Neuronal stem cell (in vitro differentiated cells): ENCODE data around the gene SPINK8.

Experiments used
- DNase-seq: peaks from one replicate; pipeline ENCODE4 v3.0.0-alpha.2; 2013; ENCODE audit warnings: low spot score
- H2AFZ ChIP-seq: one replicate; pipeline ENCODE4 v1.6.1; 2013; ENCODE audit warnings: mild to moderate bottlenecking, low read length, inconsistent platforms
- H2AK5ac ChIP-seq: 2 replicates; pipeline ENCODE4 v1.6.1; 2013; ENCODE audit warnings: low read depth, mild to moderate bottlenecking, inconsistent platforms, low read length, moderate library complexity, mixed read lengths
- H2BK120ac ChIP-seq: 2 replicates; pipeline ENCODE4 v1.6.1; 2013; ENCODE audit warnings: low read depth, mild to moderate bottlenecking, inconsistent platforms, low read length, moderate library complexity, mixed read lengths
- H2BK12ac ChIP-seq: one replicate; pipeline ENCODE4 v1.6.1; 2013; ENCODE audit warnings: low read length, inconsistent platforms
- H2BK15ac ChIP-seq: 2 replicates; pipeline ENCODE4 v1.6.1; 2013; ENCODE audit warnings: mild to moderate bottlenecking, low read length, inconsistent platforms, mixed read lengths
- H2BK5ac ChIP-seq: one replicate; pipeline ENCODE4 v1.6.1; 2013; ENCODE audit warnings: inconsistent platforms, mild to moderate bottlenecking, low read length, moderate library complexity
- H3K14ac ChIP-seq: one replicate; pipeline ENCODE4 v1.6.1; 2013; ENCODE audit warnings: low read length, inconsistent platforms
- H3K18ac ChIP-seq: 2 replicates; pipeline ENCODE4 v1.6.1; 2013; ENCODE audit warnings: low read length, inconsistent platforms
- H3K23ac ChIP-seq: 2 replicates; pipeline ENCODE4 v1.6.1; 2013; ENCODE audit warnings: low read depth, mild to moderate bottlenecking, mixed read lengths, low read length, inconsistent platforms; ENCODE audit not compliant: poor library complexity
- H3K27ac ChIP-seq: replicated peaks from 3 replicates; pipeline ENCODE4 v1.5.1; 2013; ENCODE audit warnings: low read length, inconsistent platforms
- H3K27me3 ChIP-seq, 3 experiments: 2 replicates each; pipeline ENCODE4 v1.6.1; 2013; ENCODE audit warnings: low read length in 3 of 3, mild to moderate bottlenecking in 2 of 3, inconsistent platforms in 1 of 3, low read depth in 1 of 3, mixed read lengths in 1 of 3, moderate library complexity in 1 of 3; ENCODE audit not compliant: control insufficient read depth in 3 of 3, insufficient read depth in 3 of 3
- H3K36me3 ChIP-seq, 2 donors: replicated peaks in 1 of 2; 2 replicates each; pipeline ENCODE4 v1.6.1; 2013; ENCODE audit warnings: low read length in 2 of 2; ENCODE audit not compliant: control insufficient read depth in 2 of 2, insufficient read depth in 2 of 2
- H3K4ac ChIP-seq: 2 replicates; pipeline ENCODE4 v1.6.1; 2013; ENCODE audit warnings: inconsistent platforms, mild to moderate bottlenecking, low read length, moderate library complexity
- H3K4me1 ChIP-seq, 2 donors: 1 replicate in 1 of 2; 2 replicates in 1 of 2; pipeline ENCODE4 v1.6.1; 2013; ENCODE audit warnings: low read length in 2 of 2, low read depth in 1 of 2; ENCODE audit not compliant: control insufficient read depth in 2 of 2, insufficient read depth in 1 of 2
- H3K4me2 ChIP-seq: one replicate; pipeline ENCODE4 v1.6.1; 2013; ENCODE audit warnings: mild to moderate bottlenecking, low read length, inconsistent platforms; ENCODE audit not compliant: insufficient read depth, poor library complexity, severe bottlenecking
- H3K4me3 ChIP-seq, 2 donors: 2 replicates each; pipeline ENCODE4 v1.5.1; 2013; ENCODE audit warnings: low read length in 2 of 2, mild to moderate bottlenecking in 2 of 2, inconsistent platforms in 1 of 2, moderate library complexity in 1 of 2
- H3K79me1 ChIP-seq: one replicate; pipeline ENCODE4 v1.6.1; 2013; ENCODE audit warnings: low read depth, mild to moderate bottlenecking, inconsistent platforms, low read length, moderate library complexity
- H3K9ac ChIP-seq: one replicate; pipeline ENCODE4 v1.6.1; 2013; ENCODE audit warnings: mild to moderate bottlenecking, low read depth, low read length, inconsistent platforms; ENCODE audit not compliant: poor library complexity
- H3K9me3 ChIP-seq, 2 donors: replicated peaks in 1 of 2; 2 replicates each; pipeline versions ENCODE3 to v1.6.1; 2013; ENCODE audit warnings: low read length in 2 of 2, mild to moderate bottlenecking in 2 of 2, inconsistent platforms in 1 of 2, low read depth in 1 of 2, mixed read lengths in 1 of 2, moderate library complexity in 1 of 2; ENCODE audit not compliant: control insufficient read depth in 2 of 2, insufficient read depth in 1 of 2
- H4K8ac ChIP-seq: one replicate; pipeline ENCODE4 v1.6.1; 2013; ENCODE audit warnings: low read depth, mild to moderate bottlenecking, inconsistent platforms, low read length, moderate library complexity
- H4K91ac ChIP-seq: one replicate; pipeline ENCODE4 v1.6.1; 2013; ENCODE audit warnings: low read length, low read depth, mild to moderate bottlenecking, inconsistent platforms; ENCODE audit not compliant: poor library complexity
- WGBS, 2 donors: extraction: QIAGEN DNeasy Blood & Tissue Kit; methylation state at CpG; one replicate each; pipeline ENCODE4 v1.1.7; 2013; ENCODE audit warnings: missing lambda C conversion rate in 2 of 2, mixed read lengths in 1 of 2; ENCODE audit not compliant: insufficient read length in 2 of 2, insufficient replicate concordance in 1 of 2; ENCODE audit errors: extremely low coverage in 2 of 2; 5-methylcytosine and 5-hydroxymethylcytosine counted together

SPINK8 gene

DNA sequence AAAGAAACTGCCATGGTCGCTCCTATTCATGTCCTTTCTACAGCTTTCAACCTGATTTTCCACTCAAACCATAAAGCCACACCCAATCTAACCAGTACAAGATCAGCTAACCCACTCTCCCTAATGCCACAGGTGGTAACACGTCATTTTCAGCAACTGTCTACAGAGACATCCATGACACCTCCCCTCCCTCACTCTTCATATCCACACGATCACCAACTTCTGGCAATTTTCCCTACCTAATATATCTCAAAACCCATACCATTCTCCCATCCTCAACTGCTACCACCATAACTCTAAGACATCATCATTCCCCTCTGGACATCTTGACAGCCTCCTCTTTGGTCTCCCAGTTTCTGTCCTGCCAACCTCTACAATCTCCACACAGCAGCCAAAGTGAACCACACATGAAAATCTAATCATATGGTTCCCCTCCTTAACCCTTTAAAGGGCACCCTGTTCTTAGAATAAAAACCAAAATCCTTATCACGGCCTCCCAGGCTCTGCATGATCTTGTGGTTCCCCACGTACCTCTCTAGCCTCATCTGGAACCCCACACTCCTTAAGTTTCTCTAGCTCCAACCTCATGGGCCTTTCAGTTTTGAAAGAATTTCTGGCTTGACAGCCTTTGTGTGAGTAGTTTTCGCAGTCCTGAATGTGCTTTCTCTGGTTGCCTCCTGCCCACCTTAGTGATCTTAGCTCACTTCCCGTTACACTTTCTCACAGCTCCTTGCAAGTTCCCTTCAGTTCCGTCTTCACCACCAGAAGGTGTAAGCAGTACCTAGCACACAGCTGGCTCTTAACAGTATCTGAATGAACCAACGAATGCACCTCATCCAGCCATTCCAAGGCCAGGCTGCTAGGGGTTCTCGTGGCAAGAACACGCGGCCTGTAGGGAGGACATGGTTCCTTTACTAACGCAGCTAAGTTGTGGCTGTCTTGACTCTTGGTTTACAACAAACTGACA, 33.4 kb downstream of the SPINK8 start:
- H3K4ac ChIP-seq, result no peak overlapping the region
- peaks cover 9 to 43% of the 10 kb centered on the region in 2 donors for H3K36me3 ChIP-seq
- no peak overlapping the region for H3K14ac ChIP-seq
- peak overlapping the region; percentile 66 to 94 for H3K4me3 ChIP-seq
- no peak overlapping the region for H3K9ac ChIP-seq
- no peak overlapping the region for H4K91ac ChIP-seq
- no peak overlapping the region for H3K18ac ChIP-seq
- no peak overlapping the region for H2BK12ac ChIP-seq
- peaks cover 3% of the 10 kb centered on the region in 2 donors for H3K4me1 ChIP-seq
- peaks cover 2% of the 10 kb centered on the region for H3K79me1 ChIP-seq
- H3K27me3 ChIP-seq, result no peaks in the 10 kb centered on the region
- no peak overlapping the region for H2BK15ac ChIP-seq
- no peak overlapping the region for H2BK5ac ChIP-seq
- peak overlapping the region; percentile 98 for H2AFZ ChIP-seq
- peak overlapping the region; percentile 85 for H3K4me2 ChIP-seq
- H4K8ac ChIP-seq, result peak overlapping the region; percentile 33
- H3K23ac ChIP-seq, result no peak overlapping the region
- WGBS, 2 donors, result 100% methylated on average over 1 of the region's 13 CpGs; no CpG with 5 or more reads in 1 of the 2 donors
- no peak for DNase-seq
- no peak overlapping the region for H2BK120ac ChIP-seq
- no peak overlapping the region for H2AK5ac ChIP-seq
- peaks cover 2 to 7% of the 10 kb centered on the region in 2 donors for H3K9me3 ChIP-seq
- H3K27ac ChIP-seq, result no peak overlapping the region

DNA sequence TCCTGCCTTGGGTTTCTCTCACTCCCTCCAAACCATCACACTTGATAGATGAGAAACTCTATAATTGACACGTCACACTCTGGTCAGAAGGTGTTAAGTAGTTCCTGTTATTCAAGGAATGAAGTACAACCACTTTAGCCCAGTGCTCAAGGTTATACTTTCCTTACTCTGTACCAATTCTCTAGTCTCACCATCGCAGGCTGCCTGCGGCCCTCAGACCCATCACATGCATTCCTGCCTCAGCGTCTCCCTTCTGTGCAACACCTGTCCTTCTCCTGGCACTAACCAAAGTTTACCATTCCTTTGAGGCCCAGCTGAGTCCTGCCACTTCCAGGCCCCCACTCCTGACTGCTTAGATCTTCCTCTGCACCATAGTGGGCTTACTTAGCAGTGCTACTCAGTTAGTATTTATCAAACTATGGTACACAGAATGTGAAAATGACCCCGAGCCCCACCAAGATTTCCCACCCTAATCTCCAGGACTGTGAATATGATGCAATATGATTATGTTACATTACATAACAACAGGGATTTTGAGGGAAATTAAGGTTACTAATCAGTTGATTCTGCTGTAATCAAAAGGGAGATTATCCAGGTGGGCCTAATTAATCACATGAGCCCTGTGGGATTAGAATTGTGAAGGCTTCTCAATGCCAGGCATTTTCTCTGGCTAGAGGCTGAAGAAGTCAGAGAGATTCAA, 36.2 kb downstream of the SPINK8 start:
- no peak overlapping the region for H2BK12ac ChIP-seq
- no peak overlapping the region for H3K9ac ChIP-seq
- no peak overlapping the region for H4K8ac ChIP-seq
- peaks cover 0 to under 1% of the 10 kb centered on the region in 2 donors for H3K9me3 ChIP-seq
- H2BK120ac ChIP-seq, result no peak overlapping the region
- H2BK5ac ChIP-seq, result no peak overlapping the region
- WGBS, 2 donors, result no CpG with 5 or more reads among the region's 5 CpGs
- no peak overlapping the region for H2AFZ ChIP-seq
- no peaks in the 10 kb centered on the region for H3K27me3 ChIP-seq
- peaks cover 3% of the 10 kb centered on the region in 2 donors for H3K4me1 ChIP-seq
- H3K79me1 ChIP-seq, result peaks cover 2% of the 10 kb centered on the region
- peaks cover 18 to 65% of the 10 kb centered on the region in 2 donors for H3K36me3 ChIP-seq
- no peak for DNase-seq
- no peak overlapping the region for H3K14ac ChIP-seq
- no peak overlapping the region for H3K18ac ChIP-seq
- no peak overlapping the region for H3K23ac ChIP-seq
- no peak overlapping the region for H3K27ac ChIP-seq
- H4K91ac ChIP-seq, result no peak overlapping the region
- no peak overlapping the region for H2AK5ac ChIP-seq
- no peak overlapping the region for H3K4ac ChIP-seq
- no peak overlapping the region for H3K4me3 ChIP-seq
- H3K4me2 ChIP-seq, result no peak overlapping the region
- H2BK15ac ChIP-seq, result no peak overlapping the region

GRCh38 chr3:48296699-48297098, 36.8 kb downstream of the SPINK8 start:
- H3K79me1 ChIP-seq, result peaks cover 2% of the 10 kb centered on the region
- no peak overlapping the region for H3K9ac ChIP-seq
- no peak overlapping the region for H3K23ac ChIP-seq
- no peaks in the 10 kb centered on the region for H3K27me3 ChIP-seq
- no peak overlapping the region for H3K4me3 ChIP-seq
- H3K4me1 ChIP-seq, result peaks cover 3% of the 10 kb centered on the region in 2 donors
- no peak overlapping the region for H2BK5ac ChIP-seq
- H2AK5ac ChIP-seq, result no peak overlapping the region
- no peak overlapping the region for H3K27ac ChIP-seq
- no CpG with 5 or more reads among the region's 4 CpGs for WGBS, 2 donors
- DNase-seq, result no peak
- H4K8ac ChIP-seq, result no peak overlapping the region
- H2AFZ ChIP-seq, result no peak overlapping the region
- no peak overlapping the region for H2BK12ac ChIP-seq
- no peaks in the 10 kb centered on the region for H3K9me3 ChIP-seq
- no peak overlapping the region for H3K18ac ChIP-seq
- no peak overlapping the region for H2BK120ac ChIP-seq
- H3K4me2 ChIP-seq, result no peak overlapping the region
- no peak overlapping the region for H2BK15ac ChIP-seq
- H3K4ac ChIP-seq, result no peak overlapping the region
- peaks cover 18 to 65% of the 10 kb centered on the region in 2 donors for H3K36me3 ChIP-seq
- H4K91ac ChIP-seq, result no peak overlapping the region
- H3K14ac ChIP-seq, result no peak overlapping the region
